IPS-20b (cell line): Measurements from ENCODE around the gene GDF9.
A peak's percentile ranks its signal among the peaks of the same experiment; 100 is the strongest.

Experiments
- H3K27ac ChIP-seq: one replicate; pipeline ENCODE4 v1.5.1; 2013; ENCODE audit warnings: low read length
- H3K27me3 ChIP-seq: 2 replicates; pipeline ENCODE4 v1.6.1; 2013; ENCODE audit warnings: mild to moderate bottlenecking, low read length, inconsistent platforms; ENCODE audit not compliant: insufficient read depth
- H3K36me3 ChIP-seq: 2 replicates; pipeline ENCODE4 v1.6.1; 2013; ENCODE audit warnings: low read depth, mild to moderate bottlenecking, inconsistent platforms, low read length, moderate library complexity; ENCODE audit not compliant: insufficient read depth
- H3K4me1 ChIP-seq: 2 replicates; pipeline ENCODE4 v1.6.1; 2013; ENCODE audit warnings: mild to moderate bottlenecking, control low read depth, inconsistent platforms, low read length, moderate library complexity; ENCODE audit not compliant: insufficient read depth
- H3K4me3 ChIP-seq: 2 replicates; pipeline ENCODE4 v1.5.1; 2013; ENCODE audit warnings: mild to moderate bottlenecking, low read length, inconsistent platforms
- H3K9ac ChIP-seq: 2 replicates; pipeline ENCODE4 v1.6.1; 2013; ENCODE audit warnings: low read depth, mild to moderate bottlenecking, inconsistent platforms, low read length, moderate library complexity
- H3K9me3 ChIP-seq: 2 replicates; pipeline ENCODE4 v1.6.1; 2013; ENCODE audit warnings: mild to moderate bottlenecking, low read depth, low read length, inconsistent platforms; ENCODE audit not compliant: insufficient read depth

GDF9 gene

DNA sequence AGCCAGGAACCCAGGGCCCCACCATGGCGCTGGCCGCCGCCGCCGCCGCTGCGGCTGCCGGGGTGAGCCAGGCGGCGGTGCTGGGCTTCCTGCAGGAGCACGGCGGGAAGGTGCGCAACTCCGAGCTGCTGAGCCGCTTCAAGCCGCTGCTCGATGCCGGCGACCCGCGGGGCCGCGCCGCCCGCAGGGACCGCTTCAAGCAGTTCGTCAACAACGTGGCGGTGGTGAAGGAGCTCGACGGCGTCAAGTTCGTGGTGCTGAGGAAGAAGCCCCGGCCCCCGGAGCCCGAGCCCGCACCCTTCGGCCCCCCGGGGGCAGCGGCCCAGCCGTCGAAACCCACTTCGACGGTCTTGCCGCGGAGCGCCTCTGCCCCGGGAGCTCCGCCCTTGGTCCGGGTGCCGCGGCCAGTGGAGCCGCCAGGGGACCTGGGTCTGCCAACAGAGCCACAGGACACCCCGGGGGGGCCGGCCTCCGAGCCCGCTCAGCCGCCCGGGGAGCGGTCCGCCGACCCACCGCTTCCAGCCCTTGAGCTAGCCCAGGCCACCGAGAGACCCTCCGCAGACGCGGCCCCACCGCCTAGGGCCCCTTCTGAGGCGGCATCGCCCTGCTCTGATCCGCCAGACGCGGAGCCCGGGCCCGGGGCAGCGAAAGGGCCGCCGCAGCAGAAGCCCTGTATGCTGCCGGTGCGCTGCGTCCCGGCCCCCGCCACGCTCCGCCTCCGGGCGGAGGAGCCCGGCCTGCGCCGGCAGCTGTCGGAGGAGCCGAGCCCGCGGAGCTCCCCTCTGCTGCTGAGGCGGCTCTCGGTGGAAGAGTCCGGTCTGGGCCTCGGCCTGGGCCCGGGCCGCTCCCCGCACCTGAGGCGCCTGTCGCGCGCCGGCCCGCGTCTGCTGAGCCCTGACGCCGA lies 52.4 kb downstream of the GDF9 start:
- H3K27ac ChIP-seq = no peak overlapping the region
- no peaks in the 10 kb centered on the region for H3K9me3 ChIP-seq
- H3K4me3 ChIP-seq = no peak overlapping the region; the same call in 1 of the 2 replicates
- H3K4me1 ChIP-seq = no peaks in the 10 kb centered on the region
- H3K27me3 ChIP-seq = peaks cover 86% of the 10 kb centered on the region
- no peak overlapping the region for H3K9ac ChIP-seq
- H3K36me3 ChIP-seq = no peaks in the 10 kb centered on the region

DNA sequence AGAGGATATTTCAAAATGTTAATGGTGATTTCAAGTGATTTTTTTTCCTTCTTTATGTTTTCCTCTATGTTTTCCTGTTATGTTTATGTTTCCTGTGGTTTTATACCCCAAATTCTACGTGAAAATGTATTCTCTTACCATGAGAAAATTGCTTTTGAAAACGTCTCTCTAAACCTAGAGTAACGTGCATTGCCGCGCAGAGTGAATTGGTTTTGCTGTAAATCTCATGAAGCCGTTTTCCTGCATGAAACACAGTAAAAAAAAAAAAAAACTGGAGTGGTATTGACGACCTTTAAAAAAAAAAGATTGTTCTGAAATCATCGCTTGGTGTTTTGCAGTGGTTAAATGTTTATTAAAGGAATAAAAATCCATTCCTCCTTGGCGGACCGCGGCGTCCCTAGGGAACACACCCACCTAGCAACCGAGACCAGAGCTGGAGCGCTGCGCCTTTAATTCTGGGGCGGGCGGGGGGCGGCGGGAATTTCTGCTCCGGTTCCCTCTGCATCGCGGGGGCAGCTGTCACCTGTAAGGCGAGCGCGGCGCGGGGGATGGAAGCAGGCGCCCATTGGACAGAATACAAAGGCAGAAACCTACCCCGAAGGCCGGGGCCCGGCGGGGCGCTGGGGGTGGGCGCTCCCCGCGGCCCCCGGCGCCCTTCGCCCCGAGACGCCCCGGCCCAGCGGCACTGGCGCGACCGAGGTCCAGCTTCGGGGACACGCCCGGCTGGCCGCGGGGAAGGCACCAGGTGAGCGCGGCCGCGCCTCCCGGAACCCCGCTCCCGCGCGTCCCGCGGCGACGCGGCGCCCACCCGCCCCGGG lies 53.3 kb downstream of the GDF9 start, which contains the start of gene SOWAHA:
Gene SOWAHA (plus strand): TSS at position 522 of the 818 bp plus-strand sequence. CDS start 320 bp downstream, outside the sequence.
- H3K27ac ChIP-seq = no peak within 1 kb of the TSS
- no peaks in the 10 kb centered on the region for H3K9me3 ChIP-seq
- H3K4me1 ChIP-seq = no peaks in the 10 kb centered on the region
- peaks cover 91% of the 10 kb centered on the region for H3K27me3 ChIP-seq
- no peaks in the 10 kb centered on the region for H3K36me3 ChIP-seq
- H3K4me3 ChIP-seq = peak within 1 kb of the TSS; percentile 1; the same call in 1 of the 2 replicates
- no peak within 1 kb of the TSS for H3K9ac ChIP-seq

DNA sequence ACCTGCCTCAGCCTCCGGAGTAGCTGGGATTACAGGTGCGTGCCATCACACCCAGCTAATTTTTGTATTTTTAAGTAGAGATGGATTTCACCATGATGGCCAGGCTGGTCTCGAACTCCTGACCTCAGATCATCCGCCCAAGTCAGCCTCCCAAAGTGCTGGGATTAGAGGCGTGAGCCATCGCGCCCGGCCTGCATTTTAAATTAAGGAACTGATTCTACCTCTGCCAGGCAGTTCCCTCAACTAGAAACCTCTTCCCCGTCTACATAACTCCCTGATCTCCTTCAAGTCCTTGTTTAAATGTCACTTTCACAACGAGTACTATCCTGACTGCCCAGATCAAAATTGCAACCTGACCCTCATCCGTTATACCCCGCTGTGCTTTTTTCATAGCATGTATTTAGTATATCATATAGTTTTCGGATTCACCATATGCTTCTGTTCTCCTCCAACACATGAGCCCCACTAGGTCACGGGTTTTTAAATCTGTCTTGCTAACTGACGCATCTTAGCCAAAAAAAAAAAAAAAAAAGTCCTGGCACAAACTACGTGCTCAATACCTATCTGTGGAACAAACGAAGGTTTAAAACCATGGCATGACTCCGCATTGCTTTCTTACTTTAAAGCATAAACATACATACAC lies 54.0 kb downstream of the GDF9 start:
- no peaks in the 10 kb centered on the region for H3K9me3 ChIP-seq
- no peak overlapping the region for H3K9ac ChIP-seq

More for the DNA sequence above, 54.0 kb downstream of the GDF9 start:
- Histone ChIP-seq H3K27ac (no peak overlapping the region), H3K4me1 (peaks cover 3% of the 10 kb centered on the region; the same call in 1 of the 2 replicates), H3K27me3 (peaks cover 83% of the 10 kb centered on the region), H3K36me3 (no peaks in the 10 kb centered on the region), H3K4me3 (no peak overlapping the region)
